Measurements from ENCODE around the gene KLHDC8A.

Gene KLHDC8A

DNA sequence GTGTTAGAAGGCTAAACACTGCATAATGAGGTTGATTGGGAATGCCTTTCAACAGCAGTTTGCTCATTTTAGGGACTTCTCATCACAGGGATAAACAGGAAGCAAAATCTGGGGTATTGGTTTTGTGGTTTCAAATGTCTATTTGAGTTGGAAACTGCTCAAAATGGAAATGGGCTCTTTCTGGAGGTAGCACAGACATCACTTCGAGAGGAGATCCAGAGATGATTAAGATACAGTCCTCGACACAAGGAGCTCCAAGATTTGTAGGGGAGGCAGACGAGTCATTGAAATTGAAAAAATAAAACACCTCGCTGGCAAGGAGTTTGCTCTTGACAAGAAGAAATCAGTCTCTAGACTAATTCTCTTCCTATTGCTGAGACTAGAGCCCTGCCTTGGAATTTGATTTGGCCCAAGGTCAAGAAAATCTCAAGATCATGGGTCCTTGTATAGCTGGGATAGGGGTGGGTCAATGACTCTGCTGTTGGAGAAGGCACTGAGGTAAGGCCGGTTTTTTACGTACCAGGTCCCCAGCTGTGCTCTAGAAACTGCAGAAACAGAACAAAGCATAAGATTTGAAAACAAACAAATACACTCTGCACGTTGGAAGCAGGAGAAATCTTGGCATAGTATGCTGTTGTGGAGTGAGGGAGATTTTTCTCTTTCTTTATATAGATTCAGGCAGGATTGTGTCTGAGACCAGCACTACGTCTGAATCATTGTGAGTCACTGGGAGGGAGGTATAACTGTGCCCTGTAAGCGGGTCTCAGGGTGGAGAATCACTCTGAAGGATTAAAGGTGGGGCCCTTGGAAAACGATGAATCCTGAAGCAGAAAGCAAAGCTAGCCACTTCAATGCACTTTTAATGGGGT, 17.7 kb upstream of the KLHDC8A start:
- TF ChIP-seq, protein P1, sequence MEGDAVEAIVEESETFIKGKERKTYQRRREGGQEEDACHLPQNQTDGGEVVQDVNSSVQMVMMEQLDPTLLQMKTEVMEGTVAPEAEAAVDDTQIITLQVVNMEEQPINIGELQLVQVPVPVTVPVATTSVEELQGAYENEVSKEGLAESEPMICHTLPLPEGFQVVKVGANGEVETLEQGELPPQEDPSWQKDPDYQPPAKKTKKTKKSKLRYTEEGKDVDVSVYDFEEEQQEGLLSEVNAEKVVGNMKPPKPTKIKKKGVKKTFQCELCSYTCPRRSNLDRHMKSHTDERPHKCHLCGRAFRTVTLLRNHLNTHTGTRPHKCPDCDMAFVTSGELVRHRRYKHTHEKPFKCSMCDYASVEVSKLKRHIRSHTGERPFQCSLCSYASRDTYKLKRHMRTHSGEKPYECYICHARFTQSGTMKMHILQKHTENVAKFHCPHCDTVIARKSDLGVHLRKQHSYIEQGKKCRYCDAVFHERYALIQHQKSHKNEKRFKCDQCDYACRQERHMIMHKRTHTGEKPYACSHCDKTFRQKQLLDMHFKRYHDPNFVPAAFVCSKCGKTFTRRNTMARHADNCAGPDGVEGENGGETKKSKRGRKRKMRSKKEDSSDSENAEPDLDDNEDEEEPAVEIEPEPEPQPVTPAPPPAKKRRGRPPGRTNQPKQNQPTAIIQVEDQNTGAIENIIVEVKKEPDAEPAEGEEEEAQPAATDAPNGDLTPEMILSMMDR (IDR thresholded peaks at IDR 0.05): no peak

DNA sequence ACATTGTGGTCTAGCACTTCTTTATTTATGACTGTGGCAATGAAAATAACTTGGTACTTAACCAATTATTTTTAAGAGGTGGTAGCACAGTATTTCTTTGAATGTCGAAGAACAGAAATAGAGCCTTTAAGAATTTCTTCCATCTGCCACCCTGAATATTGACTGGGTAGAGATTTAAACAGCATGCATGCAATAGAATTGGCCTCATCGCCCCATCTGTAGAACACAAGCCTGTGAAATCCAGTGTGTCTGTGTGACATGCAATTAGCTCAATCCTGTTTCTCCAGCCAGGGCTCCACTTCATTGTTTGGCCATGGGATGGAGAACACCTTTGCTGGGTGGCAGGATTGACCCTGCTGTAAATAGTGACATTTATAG, 17.1 kb upstream of the KLHDC8A start:
- TF ChIP-seq, protein P1 (IDR thresholded peaks at IDR 0.05): no peak

GRCh38 chr1:205373022-205373797, 16.5 kb upstream of the KLHDC8A start:
- TF ChIP-seq, protein P1 (IDR thresholded peaks at IDR 0.05): no peak

DNA sequence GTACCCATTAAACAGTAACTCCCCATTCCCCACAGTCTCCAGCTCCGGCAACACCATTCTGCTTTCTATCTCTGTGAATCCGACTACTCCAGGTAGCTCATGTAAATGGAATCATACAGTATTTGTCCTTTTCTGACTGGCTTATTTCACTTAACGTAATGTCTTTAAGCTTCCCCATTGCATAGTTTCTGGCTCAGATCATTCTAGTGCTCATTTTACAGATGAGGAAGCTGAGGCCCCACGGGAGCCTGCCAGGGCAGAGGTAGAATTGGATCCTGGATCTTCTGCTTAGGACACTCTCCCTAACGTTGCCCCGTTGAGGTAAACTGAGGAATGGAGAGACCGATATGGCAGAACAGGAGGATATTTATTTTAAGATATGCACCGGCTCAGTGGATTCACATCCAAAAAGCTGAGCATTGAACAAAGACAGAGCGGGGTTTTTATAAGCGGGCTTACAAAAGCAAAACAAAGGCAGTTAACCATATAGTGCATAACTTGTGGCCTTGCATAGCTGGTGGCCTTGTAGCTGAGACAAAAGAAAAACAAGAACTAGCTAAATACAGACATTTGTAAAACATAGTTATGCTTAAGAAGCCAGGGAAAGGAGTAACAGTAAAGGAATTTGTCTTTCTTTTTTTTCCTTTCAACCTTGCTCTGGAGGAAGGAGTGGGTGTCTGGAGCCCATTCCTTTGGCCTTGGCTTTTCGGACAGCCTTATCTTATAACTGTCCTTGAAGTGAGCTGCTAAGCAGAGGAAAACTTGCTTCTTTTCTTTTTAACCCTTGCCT, 15.3 kb upstream of the KLHDC8A start:
- TF ChIP-seq, protein P1 (IDR thresholded peaks at IDR 0.05): no peak

DNA sequence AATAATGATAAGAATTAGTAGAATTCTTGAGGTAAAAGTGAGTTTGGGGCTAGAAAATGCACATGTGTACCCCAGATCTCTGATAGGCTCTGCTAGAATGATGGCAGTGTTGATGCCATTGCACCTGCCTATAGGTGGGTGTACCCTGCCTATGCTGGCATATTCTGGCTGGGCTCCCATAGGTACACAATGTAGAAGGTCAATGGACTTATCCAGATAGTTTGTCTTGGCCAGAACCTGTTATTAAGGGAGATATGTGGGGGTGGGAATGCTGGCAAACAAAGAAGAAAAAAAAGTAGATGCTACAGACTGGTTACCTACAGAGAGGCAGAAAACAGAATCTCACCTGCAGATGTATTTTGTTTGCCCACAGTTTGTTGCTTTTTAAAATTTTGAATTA, 14.1 kb upstream of the KLHDC8A start:
- TF ChIP-seq, protein P1 (IDR thresholded peaks at IDR 0.05): no peak

DNA sequence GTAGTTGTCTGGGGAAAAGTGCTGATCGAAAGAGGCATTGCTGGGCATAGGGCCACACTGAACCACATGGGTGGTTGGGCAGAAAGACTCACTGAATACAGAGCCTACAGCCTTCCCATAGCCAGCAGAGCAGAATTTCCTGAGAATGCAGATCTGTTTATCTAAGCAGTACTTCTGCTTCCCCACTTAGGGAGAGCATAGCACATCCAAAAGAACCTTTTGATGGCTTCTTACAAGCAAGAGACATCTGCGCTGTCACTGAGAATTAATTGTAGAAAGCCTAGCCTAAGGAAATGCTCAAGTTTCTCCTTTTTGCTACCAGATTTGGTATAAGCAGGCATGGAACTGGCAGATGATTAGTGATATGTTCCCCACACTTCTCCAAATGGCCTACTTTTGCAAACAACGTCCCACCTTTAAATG, 13.0 kb upstream of the KLHDC8A start:
- TF ChIP-seq, protein P1 (IDR thresholded peaks at IDR 0.05): no peak

GRCh38 chr1:205368478-205368877, 11.8 kb upstream of the KLHDC8A start:
- TF ChIP-seq, protein P1 (IDR thresholded peaks at IDR 0.05): no peak
